H1 (cell line): ENCODE measurements around the gene RAB3IP. TPM values are rescaled to one million over a fixed set of nuclear protein-coding genes. Genes with fewer than 3 reads are reported as not detected.

ENCODE experiments used
- CTCF ChIA-PET: fragments of 300-600 bp; sonication (Branson Sonifier 250); formaldehyde crosslinking; loops from one replicate; lab custom pipeline; 2021; ENCODE audit not compliant: partially characterized antibody; lab: Charles Lee
- POLR2A ChIA-PET: fragments of 300-600 bp; sonication (Branson Sonifier 250); formaldehyde crosslinking; loops from one replicate; lab custom pipeline; 2021; ENCODE audit warnings: inconsistent platforms; ENCODE audit not compliant: partially characterized antibody; lab: Charles Lee
- DNase-seq, 2 experiments: peaks; one replicate each; pipeline versions ENCODE4 v3.0.0 to v3.0.0-alpha.2; 2010 to 2022; ENCODE audit warnings: low spot score in 2 of 2, low read depth in 1 of 2, mixed read lengths in 1 of 2
- FAIRE-seq: peaks from 2 replicates; lab custom pipeline; 2011; peaks lifted over from hg19 to GRCh38; lab: Jason Lieb, UNC
- H2AFZ ChIP-seq: 2 replicates; pipeline ENCODE4 v1.8.1; 2012; ENCODE audit warnings: low read length, inconsistent platforms
- H2AK5ac ChIP-seq: 2 replicates; pipeline ENCODE4 v1.6.1; 2013; ENCODE audit warnings: low read depth, low read length
- H2BK120ac ChIP-seq: replicated peaks from 2 replicates; pipeline ENCODE3; 2013; ENCODE audit warnings: low read depth, low read length, inconsistent platforms
- H2BK12ac ChIP-seq: 2 replicates; pipeline ENCODE4 v1.6.1; 2013; ENCODE audit warnings: low read depth, low read length
- H2BK15ac ChIP-seq: 2 replicates; pipeline ENCODE4 v1.6.1; 2013; ENCODE audit warnings: low read length
- H2BK20ac ChIP-seq: 2 replicates; pipeline ENCODE4 v1.6.1; 2013; ENCODE audit warnings: low read length
- H2BK5ac ChIP-seq: 2 replicates; pipeline ENCODE4 v1.6.1; 2013; ENCODE audit warnings: low read depth, low read length
- H3K14ac ChIP-seq: 2 replicates; pipeline ENCODE4 v1.6.1; 2013; ENCODE audit warnings: inconsistent platforms; ENCODE audit not compliant: insufficient read length
- H3K18ac ChIP-seq: 2 replicates; pipeline ENCODE4 v1.6.1; 2013; ENCODE audit warnings: low read length; ENCODE audit errors: extremely low read depth
- H3K23ac ChIP-seq: 2 replicates; pipeline ENCODE4 v1.6.1; 2013; ENCODE audit warnings: inconsistent platforms; ENCODE audit not compliant: insufficient read length
- H3K23me2 ChIP-seq: 2 replicates; pipeline ENCODE4 v1.6.1; 2013; ENCODE audit warnings: low read depth, low read length
- H3K27ac ChIP-seq: 2 replicates; pipeline ENCODE4 v1.6.1; 2011; ENCODE audit warnings: low read depth, low read length, inconsistent platforms
- H3K27me3 ChIP-seq, 4 experiments: replicated peaks in 1 of 4; 1 replicate in 1 of 4; 2 replicates in 3 of 4; pipeline versions ENCODE4 v1.6.1 to v1.8.1; 2011 to 2013; ENCODE audit warnings: low read length in 3 of 4, mild to moderate bottlenecking in 3 of 4, inconsistent platforms in 2 of 4, mixed read lengths in 2 of 4, moderate library complexity in 1 of 4; ENCODE audit not compliant: control insufficient read depth in 3 of 4, insufficient read depth in 3 of 4; ENCODE audit errors: extremely low read depth in 1 of 4
- H3K36me3 ChIP-seq, 4 experiments: 2 replicates each; pipeline versions ENCODE4 v1.6.1 to v1.8.1; 2011 to 2013; ENCODE audit warnings: mild to moderate bottlenecking in 4 of 4, low read length in 3 of 4, moderate library complexity in 2 of 4, control low read depth in 1 of 4, inconsistent platforms in 1 of 4; ENCODE audit not compliant: insufficient read depth in 4 of 4, control insufficient read depth in 2 of 4
- H3K4ac ChIP-seq: replicated peaks from 2 replicates; pipeline ENCODE3; 2013; ENCODE audit warnings: low read length, low read depth, mixed read lengths, inconsistent platforms; ENCODE audit not compliant: insufficient read length
- H3K4me1 ChIP-seq, 4 experiments: replicated peaks in 1 of 4; 1 replicate in 1 of 4; 2 replicates in 3 of 4; pipeline versions ENCODE4 v1.6.1 to v1.8.1; 2011 to 2013; ENCODE audit warnings: low read length in 3 of 4, inconsistent platforms in 2 of 4, mixed read lengths in 1 of 4; ENCODE audit not compliant: insufficient read depth in 4 of 4, control insufficient read depth in 3 of 4
- H3K4me2 ChIP-seq, 2 experiments: 2 replicates each; pipeline versions ENCODE4 v1.6.1 to v1.8.1; 2011 to 2013; ENCODE audit warnings: low read depth in 2 of 2, low read length in 2 of 2, control low read depth in 1 of 2, inconsistent platforms in 1 of 2, mild to moderate bottlenecking in 1 of 2; ENCODE audit not compliant: insufficient read depth in 1 of 2
- H3K4me3 ChIP-seq, 4 experiments: fragments of 200-600, 300-600 bp in 1 of 4; sonication (generic), shearing (Covaris generic), sonication (Bioruptor Twin) in 1 of 4; 2 replicates each; pipeline versions ENCODE4 v1.5.1 to v1.8.1; 2011 to 2016; ENCODE audit warnings: low read length in 4 of 4, low read depth in 3 of 4, control low read depth in 2 of 4, inconsistent platforms in 2 of 4, mild to moderate bottlenecking in 2 of 4, mixed read lengths in 1 of 4, moderate library complexity in 1 of 4; ENCODE audit not compliant: insufficient read depth in 2 of 4; ENCODE audit errors: extremely low read depth in 1 of 4
- H3K56ac ChIP-seq: replicated peaks from 2 replicates; pipeline ENCODE3; 2013; ENCODE audit warnings: low read depth, mild to moderate bottlenecking, mixed read lengths, low read length, inconsistent platforms; ENCODE audit not compliant: insufficient read length
- H3K79me1 ChIP-seq: 2 replicates; pipeline ENCODE4 v1.6.1; 2013; ENCODE audit warnings: low read depth, low read length, control low read depth
- H3K79me2 ChIP-seq, 2 experiments: 2 replicates each; pipeline versions ENCODE4 v1.6.1 to v1.8.1; 2012 to 2013; ENCODE audit warnings: low read length in 2 of 2, mild to moderate bottlenecking in 2 of 2, inconsistent platforms in 1 of 2; ENCODE audit not compliant: insufficient read depth in 2 of 2, control insufficient read depth in 1 of 2
- H3K9ac ChIP-seq, 4 experiments: replicated peaks in 1 of 4; 1 replicate in 1 of 4; 2 replicates in 3 of 4; pipeline versions ENCODE4 v1.6.1 to v1.8.1; 2011 to 2013; ENCODE audit warnings: low read depth in 3 of 4, low read length in 3 of 4, control low read depth in 2 of 4, mild to moderate bottlenecking in 2 of 4, moderate library complexity in 2 of 4, inconsistent platforms in 1 of 4; ENCODE audit errors: extremely low read depth in 1 of 4
- H3K9me3 ChIP-seq, 2 experiments: 2 replicates each; pipeline versions ENCODE4 v1.6.1 to v1.8.1; 2012 to 2013; ENCODE audit warnings: mild to moderate bottlenecking in 2 of 2, moderate library complexity in 2 of 2, control low read depth in 1 of 2, inconsistent platforms in 1 of 2, low read depth in 1 of 2, low read length in 1 of 2, mixed read lengths in 1 of 2; ENCODE audit not compliant: insufficient read depth in 2 of 2
- H4K20me1 ChIP-seq, 2 experiments: replicated peaks in 1 of 2; 2 replicates each; pipeline versions ENCODE3 to v1.8.1; 2011 to 2013; ENCODE audit warnings: inconsistent platforms in 2 of 2, low read length in 2 of 2, mild to moderate bottlenecking in 1 of 2; ENCODE audit not compliant: insufficient read depth in 2 of 2, control insufficient read depth in 1 of 2
- H4K5ac ChIP-seq: 2 replicates; pipeline ENCODE4 v1.6.1; 2013; ENCODE audit warnings: low read length, low read depth, mixed read lengths, inconsistent platforms; ENCODE audit not compliant: insufficient read length
- H4K8ac ChIP-seq: 2 replicates; pipeline ENCODE4 v1.8.0; 2013; ENCODE audit warnings: mild to moderate bottlenecking, moderate library complexity, low read length, inconsistent platforms; ENCODE audit not compliant: insufficient read depth; ENCODE audit errors: extremely low read depth
- H4K91ac ChIP-seq: replicated peaks from 2 replicates; pipeline ENCODE3; 2013; ENCODE audit warnings: low read length, mixed read lengths, inconsistent platforms; ENCODE audit not compliant: insufficient read length
- ATF2 ChIP-seq: IDR thresholded peaks from 2 replicates; pipeline ENCODE4 v1.6.1; 2012; ENCODE audit warnings: low read length, inconsistent platforms
- BACH1 ChIP-seq: IDR thresholded peaks from 2 replicates; pipeline ENCODE4 v1.6.1; 2012; ENCODE audit warnings: low read length, improper control_type of control experiment
- BCL11A ChIP-seq, 2 experiments: IDR thresholded peaks; one replicate each; pipeline ENCODE4 v1.6.1; 2011; ENCODE audit warnings: low read depth in 2 of 2, low read length in 2 of 2, mild to moderate bottlenecking in 2 of 2
- CTCF ChIP-seq, 3 experiments: IDR thresholded peaks; 1 replicate in 2 of 3; 2 replicates in 1 of 3; pipeline versions ENCODE4 v1.5.1 to v1.6.1; 2011; ENCODE audit warnings: low read length in 3 of 3, mild to moderate bottlenecking in 3 of 3, inconsistent platforms in 2 of 3, low read depth in 1 of 3, moderate library complexity in 1 of 3; ENCODE audit not compliant: insufficient read depth in 1 of 3; ENCODE audit errors: control extremely low read depth in 1 of 3
- KDM4A ChIP-seq: IDR thresholded peaks from one replicate; pipeline ENCODE4 v1.7.1; 2012; ENCODE audit warnings: low read depth, mild to moderate bottlenecking, moderate library complexity, low read length, inconsistent platforms; ENCODE audit not compliant: severe bottlenecking
- RNF2 ChIP-seq: fragments of 200-900, 300-1000 bp; sonication (generic); IDR thresholded peaks from 2 replicates; pipeline ENCODE4 v1.7.1; 2016; ENCODE audit warnings: borderline replicate concordance, low read depth, mild to moderate bottlenecking, antibody characterized with exemption, low read length; ENCODE audit not compliant: poor library complexity, severe bottlenecking; ENCODE audit errors: missing control alignments
- WGBS, 2 experiments: shearing (Covaris generic) in 1 of 2; methylation state at CpG; one replicate each; pipeline versions ENCODE4 v1.1.6 to v1.1.7; 2013 to 2015; ENCODE audit warnings: low lambda C conversion rate in 2 of 2, mixed read lengths in 2 of 2, inconsistent platforms in 1 of 2, low coverage in 1 of 2, missing lambda C conversion rate in 1 of 2; ENCODE audit not compliant: insufficient replicate concordance in 2 of 2, insufficient coverage in 1 of 2, insufficient read length in 1 of 2; ENCODE audit errors: extremely low coverage in 1 of 2, missing lambda C conversion rate in 1 of 2; 5-methylcytosine and 5-hydroxymethylcytosine counted together
- polyA plus RNA-seq, 7 experiments: library from polyadenylated mRNA; depleted of rRNA in 3 of 7; stranded (reverse) in 5 of 7; unstranded in 2 of 7; fragments of >200 nt in 5 of 7; fragments of 200-250 nt in 2 of 7; gene quantifications; 1 replicate in 5 of 7; 2 replicates in 1 of 7; 4 replicates in 1 of 7; pipeline versions ENCODE4 v1.2.1 to v1.2.3, GENCODE V29; 2011 to 2013; ENCODE audit warnings: missing spikeins in 2 of 7, mixed read lengths in 2 of 7
- total RNA-seq: library from RNA; stranded (reverse); fragmentation: NEBNext Ultra II Directional; extraction: Animal tissue kit (Norgen Biotek cat#: 25700); gene quantifications from 2 replicates; pipeline ENCODE4 v1.2.1, GENCODE V29; 2021

Gene RAB3IP
- total and polyA plus RNA-seq, 2 of the 8 experiments (the other 6 are each of a cell fraction or from before 2014, with no cell fraction given): 17.7 to 34.6 TPM

GRCh38 chr12:69719336-69720316 lies 19.0 kb upstream of the RAB3IP start:
- Histone ChIP-seq H3K79me1 (no peaks in the 10 kb centered on the region), H3K4me3 (no peak overlapping the region), H3K9ac (no peak overlapping the region), H2AK5ac (no peak overlapping the region), H2BK12ac (no peak overlapping the region), H4K5ac (no peak overlapping the region), H2BK120ac (no peak overlapping the region), H4K91ac (no peak overlapping the region), H3K27ac (no peak overlapping the region), H3K23me2 (no peaks in the 10 kb centered on the region), H2BK5ac (no peak overlapping the region), H3K23ac (no peak overlapping the region), H3K4me1 (no peaks in the 10 kb centered on the region), H3K14ac (no peak overlapping the region), H2BK15ac (no peak overlapping the region), H3K79me2 (no peaks in the 10 kb centered on the region), H3K27me3 (no peaks in the 10 kb centered on the region), H4K8ac (no peak overlapping the region), H3K18ac (no peak overlapping the region), H3K9me3 (no peaks in the 10 kb centered on the region), H2AFZ (0 out of 2 replicates have a peak overlapping the region, but pooled peaks have one; percentile 17), H3K56ac (no peak overlapping the region), H2BK20ac (no peak overlapping the region), H3K4ac (no peak overlapping the region), H4K20me1 (no peaks in the 10 kb centered on the region), H3K4me2 (no peak overlapping the region), H3K36me3 (no peaks in the 10 kb centered on the region)
- no peak for DNase-seq
- 100% methylated on average over 1 of the region's 1 CpG; no CpG with 5 or more reads in 1 of the 2 experiments for WGBS, 2 experiments
- ChIA-PET POLR2A (no interaction called here), CTCF (interaction anchor here (1.0 to 1.2 kb wide), 4 partner anchors 41 to 63 kb away, joined by 3 to 4 read pairs (median 3); no protein-coding TSS in a partner anchor)
- no peak for FAIRE-seq
- TF ChIP-seq KDM4A: no peak
- no peak for TF ChIP-seq BCL11A (IDR thresholded peaks at IDR 0.05; ENCODE audit: low read depth in 2 of 2, low read length in 2 of 2)
- TF ChIP-seq RNF2: no peak
- TF ChIP-seq BACH1: no peak
- TF ChIP-seq ATF2: no peak
- no peak for TF ChIP-seq CTCF (IDR thresholded peaks at IDR 0.05; ENCODE audit: control extremely low read depth in 1 of 3, insufficient read depth in 1 of 3, low read depth in 1 of 3, low read length in 3 of 3)
